ENCODE measurements around the gene ATRAID. TPM values are rescaled to one million over a fixed set of nuclear protein-coding genes. Genes with fewer than 3 reads are reported as not detected.

Gene ATRAID
- total RNA-seq, 4 donors from 2014 or later: 107 to 121 (median 114) TPM

DNA sequence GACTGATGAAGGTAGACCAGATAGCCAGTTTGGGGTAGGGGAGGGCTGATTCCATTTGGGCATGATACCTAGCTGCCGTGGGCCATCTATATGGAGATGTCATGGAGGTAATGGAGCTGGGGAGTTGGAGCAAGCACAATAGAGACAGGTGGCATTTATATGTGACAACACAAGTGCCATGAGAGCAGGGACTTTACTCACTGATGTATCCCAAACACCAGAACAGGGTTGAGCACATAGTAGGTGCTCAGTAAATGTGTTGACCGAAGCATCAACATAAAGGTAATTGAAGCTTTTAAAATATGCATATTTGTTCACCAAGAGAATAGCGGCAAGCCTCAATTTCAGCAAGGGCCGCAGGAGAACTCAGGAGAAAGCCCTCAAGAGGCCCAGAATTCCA, 36.1 kb downstream of the ATRAID start:
- no peak for TF ChIP-seq POLR2A (IDR thresholded peaks at IDR 0.05)
- TF ChIP-seq, protein P1, sequence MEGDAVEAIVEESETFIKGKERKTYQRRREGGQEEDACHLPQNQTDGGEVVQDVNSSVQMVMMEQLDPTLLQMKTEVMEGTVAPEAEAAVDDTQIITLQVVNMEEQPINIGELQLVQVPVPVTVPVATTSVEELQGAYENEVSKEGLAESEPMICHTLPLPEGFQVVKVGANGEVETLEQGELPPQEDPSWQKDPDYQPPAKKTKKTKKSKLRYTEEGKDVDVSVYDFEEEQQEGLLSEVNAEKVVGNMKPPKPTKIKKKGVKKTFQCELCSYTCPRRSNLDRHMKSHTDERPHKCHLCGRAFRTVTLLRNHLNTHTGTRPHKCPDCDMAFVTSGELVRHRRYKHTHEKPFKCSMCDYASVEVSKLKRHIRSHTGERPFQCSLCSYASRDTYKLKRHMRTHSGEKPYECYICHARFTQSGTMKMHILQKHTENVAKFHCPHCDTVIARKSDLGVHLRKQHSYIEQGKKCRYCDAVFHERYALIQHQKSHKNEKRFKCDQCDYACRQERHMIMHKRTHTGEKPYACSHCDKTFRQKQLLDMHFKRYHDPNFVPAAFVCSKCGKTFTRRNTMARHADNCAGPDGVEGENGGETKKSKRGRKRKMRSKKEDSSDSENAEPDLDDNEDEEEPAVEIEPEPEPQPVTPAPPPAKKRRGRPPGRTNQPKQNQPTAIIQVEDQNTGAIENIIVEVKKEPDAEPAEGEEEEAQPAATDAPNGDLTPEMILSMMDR (IDR thresholded peaks at IDR 0.05): no peak
- intact Hi-C loops (cut with DNase I; ENCODE audit: low total_unique reads): no loop called here
- 95 to 97% methylated on average over 4 of the region's 4 CpGs for WGBS, 2 donors
- no peak for DNase-seq (ENCODE audit: low spot score in 2 of 2)
- H3K4me3 ChIP-seq (ENCODE audit: low read depth, poor library complexity, severe bottlenecking): no peak overlapping the region

DNA sequence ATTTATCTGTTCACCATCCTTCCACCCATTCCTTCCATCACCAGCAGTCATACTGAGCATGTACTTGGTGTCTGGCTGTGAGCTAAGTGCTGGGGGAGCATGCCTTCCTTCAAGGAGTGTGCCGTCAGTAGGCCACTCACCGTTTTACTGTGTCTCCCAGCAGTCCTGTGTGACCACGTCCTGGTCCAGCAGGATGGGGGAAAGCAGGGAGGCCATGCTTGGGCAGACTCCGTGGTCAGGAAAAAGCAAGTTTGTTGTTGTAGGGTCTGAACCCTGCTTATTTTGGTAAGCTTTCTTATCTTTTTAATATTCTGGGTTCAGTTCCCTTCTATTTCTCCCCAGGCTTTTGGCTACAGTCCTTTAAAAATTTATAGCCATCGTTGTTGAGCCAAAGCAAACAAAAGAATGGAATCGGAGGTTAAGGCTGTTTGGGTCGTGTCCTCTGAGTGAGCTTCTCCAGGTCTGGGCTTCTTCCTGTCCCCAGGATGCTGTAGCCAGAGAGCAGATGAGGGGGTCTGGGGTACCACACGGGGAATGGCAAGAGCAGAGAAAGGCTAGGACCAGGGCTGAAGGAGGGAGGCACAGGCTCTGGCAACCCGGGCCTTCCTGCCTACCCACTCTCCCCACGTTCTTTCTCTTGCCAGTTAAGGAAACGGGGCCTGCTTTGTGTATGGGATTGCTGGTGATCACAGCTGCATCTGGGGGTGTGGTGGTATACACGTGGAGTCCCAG, 37.5 kb downstream of the ATRAID start:
- WGBS, 2 donors: 54 to 64% methylated on average over 12 of the region's 12 CpGs
- TF ChIP-seq, protein P1 (IDR thresholded peaks at IDR 0.05): no peak
- TF ChIP-seq POLR2A (IDR thresholded peaks at IDR 0.05): no peak
- intact Hi-C loops (cut with DNase I; ENCODE audit: low total_unique reads): no loop called here
- no peak for DNase-seq (ENCODE audit: low spot score in 2 of 2)
- H3K4me3 ChIP-seq (ENCODE audit: low read depth, poor library complexity, severe bottlenecking): no peak overlapping the region

DNA sequence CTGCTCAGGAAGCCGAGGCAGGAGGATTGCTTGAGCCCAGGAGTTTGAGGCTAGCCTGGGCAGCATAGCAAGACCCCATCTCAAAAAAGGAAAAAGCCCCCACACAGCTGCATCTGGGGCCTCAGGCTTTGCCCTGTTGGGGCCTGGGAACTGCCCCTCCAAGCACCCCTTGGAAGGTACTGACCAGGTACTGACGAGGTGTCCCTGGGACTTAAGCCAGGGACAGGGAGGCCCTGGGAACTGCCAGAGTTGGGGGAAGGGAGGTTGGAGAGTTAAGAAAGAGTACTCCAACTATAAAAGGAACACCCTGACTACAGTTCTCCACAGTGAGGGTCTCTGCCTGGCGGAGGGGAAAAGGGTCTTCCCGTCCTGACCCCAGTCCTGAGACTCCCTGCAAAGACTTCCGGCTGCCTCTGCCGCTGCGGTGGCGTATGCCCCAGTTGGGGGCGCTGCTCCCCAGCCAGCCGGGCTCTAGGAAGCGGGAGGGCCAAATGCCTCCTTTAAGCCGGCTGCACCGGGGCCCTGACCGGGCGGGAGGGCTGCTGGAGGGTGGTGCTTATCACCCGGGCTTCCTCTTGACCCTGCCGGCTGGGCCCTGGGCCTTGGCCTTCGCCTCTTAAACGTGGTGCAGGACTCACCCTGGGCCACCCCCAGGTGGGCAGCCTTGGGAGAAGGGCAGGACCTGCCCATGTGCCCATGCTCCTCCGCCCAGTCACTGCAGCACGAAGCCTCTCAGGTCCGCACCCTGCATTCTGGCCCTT, 38.2 kb downstream of the ATRAID start:
- no peak for TF ChIP-seq POLR2A (IDR thresholded peaks at IDR 0.05)
- TF ChIP-seq, protein P1 (IDR thresholded peaks at IDR 0.05): no peak
- intact Hi-C loops (cut with DNase I; ENCODE audit: low total_unique reads): no loop called here
- H3K4me3 ChIP-seq (ENCODE audit: low read depth, poor library complexity, severe bottlenecking): no peak overlapping the region
- 29 to 58% methylated on average over 6 to 22 of the region's 22 CpGs for WGBS, 2 donors
- no peak for DNase-seq (ENCODE audit: low spot score in 2 of 2)

DNA sequence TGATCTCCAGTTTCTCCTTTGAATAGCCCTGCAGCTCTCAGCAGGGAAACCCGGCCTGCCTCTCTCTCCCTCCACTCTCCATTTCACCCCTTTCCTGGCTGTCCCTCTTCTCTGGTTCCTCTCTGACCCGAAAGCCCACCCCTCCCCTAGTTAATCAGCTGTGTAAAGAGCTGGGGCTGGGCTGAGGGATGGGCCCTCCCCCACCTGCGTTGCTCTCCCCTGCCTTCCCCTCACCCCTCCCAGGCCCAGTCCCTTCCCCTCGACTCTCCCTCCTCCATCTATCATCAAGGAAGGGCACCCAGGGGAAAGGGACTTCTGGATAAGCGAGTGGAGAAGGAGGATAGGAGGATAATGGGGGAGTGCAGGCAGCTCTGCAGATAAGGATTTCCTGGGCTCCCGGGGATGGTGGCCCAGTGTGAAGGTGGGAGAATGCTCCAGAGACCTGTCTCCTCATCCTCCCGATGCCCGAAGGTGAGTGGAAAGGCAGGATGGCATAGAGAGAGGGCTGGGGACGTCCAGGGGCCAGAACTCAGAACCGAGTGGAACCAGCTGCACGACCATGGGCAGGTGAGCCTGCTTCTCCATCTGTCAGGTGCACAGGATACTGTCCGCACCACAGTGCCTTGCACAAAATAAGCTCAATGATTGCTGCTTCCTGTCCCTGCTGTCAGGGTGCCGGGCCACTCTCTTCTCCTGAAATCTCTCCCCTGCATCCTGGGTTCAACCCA, 39.0 kb downstream of the ATRAID start:
- intact Hi-C loops (cut with DNase I; ENCODE audit: low total_unique reads): no loop called here
- TF ChIP-seq POLR2A (IDR thresholded peaks at IDR 0.05): no peak
- TF ChIP-seq, protein P1 (IDR thresholded peaks at IDR 0.05): no peak
- 60% methylated on average over 13 of the region's 13 CpGs for WGBS, 2 donors
- DNase-seq (ENCODE audit: low spot score in 2 of 2): no peak
- H3K4me3 ChIP-seq (ENCODE audit: low read depth, poor library complexity, severe bottlenecking): no peak overlapping the region

DNA sequence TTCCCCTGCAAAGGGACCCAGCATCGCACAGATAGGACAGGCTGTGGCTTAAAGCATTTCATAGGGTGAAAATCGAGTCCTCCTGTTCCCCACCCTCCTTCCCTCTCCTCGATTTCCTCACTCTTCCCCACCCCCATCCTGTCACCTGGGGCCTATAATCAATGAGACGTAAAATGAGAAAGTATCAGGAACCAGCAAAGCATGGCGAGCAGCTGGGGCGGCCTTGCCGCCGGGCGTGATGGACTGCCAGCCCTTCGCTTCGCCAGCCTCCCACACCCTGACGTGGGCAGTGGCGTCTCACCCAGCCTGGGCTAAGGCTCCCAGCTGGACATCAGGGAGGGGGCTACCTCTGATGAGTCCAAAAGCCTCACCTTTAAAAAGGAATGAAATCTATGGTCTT, 39.9 kb downstream of the ATRAID start:
- no peak overlapping the region for H3K4me3 ChIP-seq (ENCODE audit: low read depth, poor library complexity, severe bottlenecking)
- intact Hi-C loops (cut with DNase I; ENCODE audit: low total_unique reads): no loop called here
- TF ChIP-seq POLR2A (IDR thresholded peaks at IDR 0.05): no peak
- TF ChIP-seq, protein P1 (IDR thresholded peaks at IDR 0.05): no peak
- DNase-seq (ENCODE audit: low spot score in 2 of 2): no peak
- 74 to 77% methylated on average over 13 of the region's 13 CpGs for WGBS, 2 donors
